ENCODE measurements around the gene CADM2. TPM values are rescaled to one million over a fixed set of nuclear protein-coding genes. Genes with fewer than 3 reads are reported as not detected.
"Not testable (repeated sequence)": the region's sequence is repeated elsewhere in the genome, so short reads cannot be mapped to it uniquely, and the experiment has no call there.

Gene CADM2
- total RNA-seq, 1 experiment from 2014 or later, result not detected

- no peaks in the 10 kb centered on the region for H3K36me3 ChIP-seq
- DNase-seq, result no peak
- no peaks in the 10 kb centered on the region for H3K27me3 ChIP-seq
- H3K9me3 ChIP-seq, result no peaks in the 10 kb centered on the region
- no peak overlapping the region for H3K4me3 ChIP-seq
Observed at GRCh38 chr3:85120879-85121278, 162.1 kb downstream of the CADM2 start.

- H3K4me3 ChIP-seq, H3K36me3 ChIP-seq, H3K27me3 ChIP-seq, DNase-seq, H3K9me3 ChIP-seq: not testable (repeated sequence)
Observed at GRCh38 chr3:85132864-85133263, 174.1 kb downstream of the CADM2 start.

DNA sequence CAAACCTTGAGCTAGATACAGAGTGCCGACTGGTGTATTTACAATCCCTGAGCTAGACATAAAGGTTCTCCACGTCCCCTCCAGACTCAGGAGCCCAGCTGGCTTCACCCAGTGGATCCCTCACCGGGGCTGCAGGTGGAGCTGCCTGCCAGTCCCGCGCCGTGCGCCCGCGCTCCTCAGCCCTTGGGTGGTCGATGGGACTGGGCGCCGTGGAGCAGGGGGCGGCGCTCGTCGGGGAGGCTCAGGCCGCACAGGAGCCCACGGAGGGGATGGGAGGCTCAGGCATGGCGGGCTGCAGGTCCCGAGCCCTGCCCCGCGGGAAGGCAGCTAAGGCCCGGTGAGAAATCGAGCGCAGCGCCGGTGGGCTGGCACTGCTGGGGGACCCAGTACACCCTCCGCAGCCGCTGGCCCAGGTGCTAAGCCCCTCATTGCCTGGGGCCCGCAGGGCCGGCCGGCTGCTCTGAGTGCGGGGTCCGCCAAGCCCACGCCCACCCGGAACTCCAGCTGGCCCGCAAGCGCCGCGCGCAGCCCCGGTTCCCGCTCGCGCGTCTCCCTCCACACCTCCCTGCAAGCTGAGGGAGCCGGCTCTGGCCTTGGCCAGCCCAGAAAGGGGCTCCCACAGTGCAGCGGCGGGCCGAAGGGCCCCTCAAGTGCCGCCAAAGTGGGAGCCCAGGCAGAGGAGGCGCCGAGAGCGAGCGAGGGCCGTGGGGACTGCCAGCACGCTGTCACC is 175.1 kb downstream of the CADM2 start:
- H3K27me3 ChIP-seq, H3K9me3 ChIP-seq, DNase-seq, H3K4me3 ChIP-seq, H3K36me3 ChIP-seq: not testable (repeated sequence)

DNA sequence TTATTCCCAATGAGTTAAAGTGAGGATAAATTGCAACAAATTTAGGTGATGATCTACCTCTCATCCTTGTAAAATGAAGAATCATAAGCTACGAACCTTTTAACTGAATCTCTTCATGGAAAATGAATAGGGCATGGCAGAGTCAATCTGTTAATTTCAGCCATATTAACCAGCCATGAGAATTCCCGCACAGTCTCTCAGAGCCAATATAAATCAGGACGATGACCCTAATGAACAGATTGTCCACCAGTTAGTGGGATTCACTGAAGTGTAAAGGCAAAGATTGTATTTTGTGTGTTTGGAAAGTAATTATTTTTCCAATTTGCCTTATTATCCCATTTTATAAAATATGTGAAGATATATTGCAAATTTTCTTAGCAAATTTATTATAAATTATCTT is 183.8 kb downstream of the CADM2 start:
- Histone ChIP-seq H3K4me3 (no peak overlapping the region), H3K9me3 (no peaks in the 10 kb centered on the region), H3K36me3 (no peaks in the 10 kb centered on the region), H3K27me3 (no peaks in the 10 kb centered on the region)
- DNase-seq, result no peak

- no peaks in the 10 kb centered on the region for H3K27me3 ChIP-seq
- H3K9me3 ChIP-seq, result no peaks in the 10 kb centered on the region
- no peak for DNase-seq
- no peak overlapping the region for H3K4me3 ChIP-seq
- no peaks in the 10 kb centered on the region for H3K36me3 ChIP-seq
Observed at GRCh38 chr3:85148036-85148435, 189.2 kb downstream of the CADM2 start.

GRCh38 chr3:85151555-85151954 is 192.8 kb downstream of the CADM2 start:
- no peak for DNase-seq
- Histone ChIP-seq H3K4me3 (no peak overlapping the region), H3K36me3 (no peaks in the 10 kb centered on the region), H3K27me3 (no peaks in the 10 kb centered on the region), H3K9me3 (no peaks in the 10 kb centered on the region)

GRCh38 chr3:85153279-85153678 is 194.5 kb downstream of the CADM2 start:
- DNase-seq, H3K9me3 ChIP-seq, H3K36me3 ChIP-seq: not testable (repeated sequence)

DNA sequence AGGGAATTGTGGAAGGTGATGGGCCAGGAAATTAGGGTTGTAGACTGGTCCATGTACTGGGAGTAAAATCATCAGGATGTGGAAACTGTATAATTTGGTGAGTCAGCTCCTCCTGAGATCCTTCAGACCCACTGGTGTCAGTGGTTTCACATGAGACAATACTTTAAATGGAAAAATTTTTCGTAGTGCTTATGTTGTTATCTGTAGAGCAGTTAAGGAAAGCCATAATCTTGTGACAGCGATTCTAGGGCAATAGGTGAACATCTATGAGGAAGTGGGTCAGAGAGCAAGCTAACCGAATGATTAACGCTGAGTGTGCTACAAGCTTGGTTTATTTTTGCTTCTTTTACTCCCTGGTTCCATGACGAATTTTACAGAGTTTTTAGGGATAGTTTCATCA is 200.6 kb downstream of the CADM2 start:
- Histone ChIP-seq H3K36me3 (no peaks in the 10 kb centered on the region), H3K27me3 (no peaks in the 10 kb centered on the region), H3K9me3 (no peaks in the 10 kb centered on the region), H3K4me3 (no peak overlapping the region)
- DNase-seq, result no peak

More at GRCh38 chr3:85153279-85153678, 194.5 kb downstream of the CADM2 start:
- H3K27me3 ChIP-seq, H3K4me3 ChIP-seq: not testable (repeated sequence)

DNA sequence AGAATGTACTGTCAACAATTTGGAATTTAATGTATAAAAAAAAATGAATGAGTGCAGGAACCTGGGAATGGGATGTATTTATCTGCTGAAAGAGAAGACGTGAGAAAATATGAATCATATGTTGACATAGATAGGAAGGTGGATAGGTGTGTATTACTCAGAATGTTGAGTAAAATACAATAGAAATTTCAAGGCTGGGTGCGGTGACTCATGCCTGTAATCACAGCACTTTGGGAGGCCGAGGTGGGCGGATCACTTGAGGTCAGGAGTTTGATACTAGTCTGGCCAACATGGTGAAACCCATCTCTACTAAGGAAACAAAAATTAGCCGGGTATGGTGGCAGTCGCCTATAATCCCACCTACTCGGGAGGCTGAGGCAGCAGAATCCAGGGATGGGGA is 202.8 kb downstream of the CADM2 start:
- no peak for DNase-seq
- H3K4me3 ChIP-seq, result no peak overlapping the region
- no peaks in the 10 kb centered on the region for H3K9me3 ChIP-seq
- no peaks in the 10 kb centered on the region for H3K27me3 ChIP-seq
- H3K36me3 ChIP-seq, result no peaks in the 10 kb centered on the region

DNA sequence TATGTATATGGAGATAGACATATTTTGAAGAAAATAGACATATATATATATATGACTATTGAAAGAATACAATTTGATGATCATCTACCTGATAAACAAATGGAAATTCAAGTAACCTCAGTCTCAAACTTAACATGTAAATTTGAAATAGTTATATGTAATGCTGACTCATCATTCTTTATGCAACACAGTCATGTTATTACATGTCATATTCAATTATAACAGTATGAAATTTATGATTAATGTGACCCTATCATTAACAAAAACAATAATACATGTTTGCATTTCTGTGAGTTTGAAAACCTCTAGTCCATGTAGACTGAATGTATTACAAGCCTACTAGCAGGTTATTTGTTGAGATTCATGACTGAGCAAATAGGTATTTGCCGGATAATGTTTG is 204.1 kb downstream of the CADM2 start:
- Histone ChIP-seq H3K4me3 (no peak overlapping the region), H3K27me3 (no peaks in the 10 kb centered on the region)

DNA sequence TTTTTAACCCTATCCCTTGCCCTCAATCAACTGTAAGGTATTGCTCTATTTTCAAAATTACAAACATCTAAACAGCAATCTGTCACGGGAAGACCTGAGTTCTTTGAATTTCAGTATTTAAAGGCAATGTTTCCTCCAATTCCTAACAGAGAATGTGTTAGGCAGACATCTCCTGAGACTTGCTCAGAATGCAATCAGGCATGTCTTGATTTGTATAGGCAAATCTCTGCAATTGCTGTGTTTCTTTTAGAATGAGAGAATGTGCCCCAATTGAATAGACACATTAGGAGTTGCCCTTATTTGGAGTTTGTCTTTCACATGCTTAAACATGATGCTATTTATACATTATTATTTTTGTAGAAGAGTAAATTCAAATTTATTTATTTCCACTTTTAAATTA is 205.6 kb downstream of the CADM2 start:
- no peaks in the 10 kb centered on the region for H3K9me3 ChIP-seq
- no peaks in the 10 kb centered on the region for H3K27me3 ChIP-seq
- DNase-seq, result no peak

More for the DNA sequence above, 204.1 kb downstream of the CADM2 start:
- H3K9me3 ChIP-seq, result no peaks in the 10 kb centered on the region
- H3K36me3 ChIP-seq, result no peaks in the 10 kb centered on the region
- DNase-seq, result no peak

DNA sequence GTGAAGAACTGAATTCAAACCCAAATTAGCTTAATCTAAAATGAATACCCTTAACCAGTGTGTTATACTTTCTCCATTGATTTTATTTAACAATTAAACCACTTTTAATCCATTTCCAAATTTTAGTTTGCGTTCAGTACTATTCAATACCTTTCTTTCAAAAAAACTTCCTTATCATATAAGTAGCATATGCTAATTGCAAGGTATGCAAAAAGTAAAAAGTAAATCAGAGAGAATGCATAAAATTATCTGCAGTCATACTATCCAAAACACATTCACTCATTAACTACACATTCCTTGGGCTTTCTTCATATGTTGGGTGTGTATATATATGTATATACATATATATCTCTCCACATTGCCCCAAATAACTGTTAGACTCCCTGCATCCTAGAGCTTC is 208.8 kb downstream of the CADM2 start:
- no peak for DNase-seq
- Histone ChIP-seq H3K36me3 (no peaks in the 10 kb centered on the region), H3K4me3 (no peak overlapping the region), H3K27me3 (no peaks in the 10 kb centered on the region), H3K9me3 (no peaks in the 10 kb centered on the region)

More for the DNA sequence above, 205.6 kb downstream of the CADM2 start:
- Histone ChIP-seq H3K36me3 (no peaks in the 10 kb centered on the region), H3K4me3 (no peak overlapping the region)

GRCh38 chr3:85170646-85171045 is 211.9 kb downstream of the CADM2 start:
- Histone ChIP-seq H3K4me3 (no peak overlapping the region), H3K36me3 (no peaks in the 10 kb centered on the region), H3K9me3 (no peaks in the 10 kb centered on the region), H3K27me3 (no peaks in the 10 kb centered on the region)
- DNase-seq, result no peak

GRCh38 chr3:85171976-85172375 is 213.2 kb downstream of the CADM2 start:
- no peak for DNase-seq
- Histone ChIP-seq H3K4me3 (no peak overlapping the region), H3K36me3 (no peaks in the 10 kb centered on the region), H3K9me3 (no peaks in the 10 kb centered on the region), H3K27me3 (no peaks in the 10 kb centered on the region)

DNA sequence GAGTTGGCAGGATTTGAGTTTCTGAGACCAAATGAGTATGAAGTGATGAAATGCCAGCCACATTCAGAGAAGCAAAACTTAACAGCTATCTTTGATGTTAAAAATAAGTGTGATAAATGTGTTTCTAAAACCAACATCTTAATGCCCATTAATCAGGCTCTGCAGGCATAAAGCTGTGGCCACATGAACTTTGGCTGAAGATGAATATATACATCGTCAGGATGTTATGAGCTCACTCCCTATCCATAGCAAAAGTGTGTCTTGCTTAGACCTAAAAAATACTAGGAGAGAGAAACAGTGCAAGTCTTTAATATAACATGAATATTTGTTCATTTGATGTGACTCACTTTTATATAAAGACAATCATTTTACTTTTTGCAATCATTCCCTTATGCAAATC is 218.0 kb downstream of the CADM2 start:
- H3K9me3 ChIP-seq, result no peaks in the 10 kb centered on the region
- no peaks in the 10 kb centered on the region for H3K36me3 ChIP-seq
- no peak overlapping the region for H3K4me3 ChIP-seq
- H3K27me3 ChIP-seq, result no peaks in the 10 kb centered on the region
- no peak for DNase-seq

DNA sequence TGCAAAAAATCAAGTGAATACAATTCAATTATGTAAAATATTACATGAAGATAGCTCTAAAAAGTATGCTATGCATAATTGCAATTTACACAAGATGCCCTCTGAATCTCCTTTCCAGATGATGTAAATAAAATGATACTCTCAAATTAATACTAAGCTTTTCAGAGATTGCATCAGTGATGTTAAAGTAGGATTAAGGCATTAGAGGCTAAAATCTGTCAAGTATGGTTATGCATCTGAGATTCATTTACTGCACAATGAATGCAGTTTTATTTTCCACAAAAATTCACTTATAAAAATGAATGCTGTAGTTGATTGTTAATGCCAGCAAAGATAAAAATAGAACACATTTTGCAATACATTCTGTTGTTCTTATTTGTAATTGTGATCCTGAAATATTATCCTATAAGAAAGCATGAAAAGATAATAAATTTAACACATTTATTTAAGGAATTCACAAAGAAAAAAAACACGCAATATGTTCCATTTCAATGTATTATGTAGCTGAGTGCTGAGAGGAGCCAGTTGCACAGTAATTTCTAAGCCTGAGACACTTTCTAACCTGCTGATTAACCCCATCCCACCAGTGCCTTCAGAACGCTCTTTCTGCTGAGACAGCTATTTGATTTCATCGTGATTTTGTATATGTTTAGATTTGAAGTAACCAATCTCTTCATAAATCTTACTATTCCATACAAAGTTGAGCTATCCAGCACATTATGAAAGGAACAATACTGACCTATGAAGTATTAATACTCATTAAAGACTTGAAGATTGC is 224.4 kb downstream of the CADM2 start:
- Histone ChIP-seq H3K4me3 (no peak overlapping the region), H3K36me3 (no peaks in the 10 kb centered on the region), H3K9me3 (no peaks in the 10 kb centered on the region), H3K27me3 (no peaks in the 10 kb centered on the region)
- DNase-seq, result no peak

DNA sequence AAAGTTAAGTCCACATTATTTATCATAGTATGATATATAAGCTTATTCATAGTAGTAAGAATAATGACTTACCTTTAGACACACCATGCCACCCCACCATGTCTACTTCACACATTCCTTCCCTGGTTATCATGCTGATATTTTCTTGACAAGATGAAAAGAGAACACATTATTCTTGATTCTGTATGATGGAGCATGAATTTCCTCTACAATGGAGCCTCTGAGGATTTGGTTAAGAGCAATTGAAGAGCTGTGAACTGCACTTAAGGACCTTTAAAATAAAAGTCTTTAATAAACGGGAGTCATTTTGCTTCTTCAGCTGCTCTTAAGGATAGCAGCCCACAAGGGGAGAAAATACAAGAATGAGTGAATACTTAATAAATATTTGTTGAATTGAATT is 226.7 kb downstream of the CADM2 start:
- DNase-seq, result no peak
- no peaks in the 10 kb centered on the region for H3K36me3 ChIP-seq
- no peaks in the 10 kb centered on the region for H3K9me3 ChIP-seq
- no peaks in the 10 kb centered on the region for H3K27me3 ChIP-seq
- H3K4me3 ChIP-seq, result no peak overlapping the region

- H3K36me3 ChIP-seq, result no peaks in the 10 kb centered on the region
- DNase-seq, result no peak
- H3K27me3 ChIP-seq, result no peaks in the 10 kb centered on the region
- H3K4me3 ChIP-seq, result no peak overlapping the region
- H3K9me3 ChIP-seq, result no peaks in the 10 kb centered on the region
Observed at GRCh38 chr3:85189731-85190130, 230.9 kb downstream of the CADM2 start.
